Panc1 (cell line): ENCODE measurements around the gene LRRC46. TPM values are rescaled to one million over a fixed set of nuclear protein-coding genes. Genes with fewer than 3 reads are reported as not detected.

ENCODE experiments used
- ATAC-seq: fragments of 200-7000 bp; cut with Tn5 transposase; 2 replicates; pipeline ENCODE4 v1.9.1; 2020; ENCODE audit warnings: mild to moderate bottlenecking, moderate library complexity
- BruUV-seq: library from RNA; stranded (reverse); fragments of 400-500 nt; replicated peaks from 2 replicates; lab custom pipeline; 2021; lab: Mats Ljungman, UMichigan
- CTCF ChIA-PET: fragments of 300-600 bp; sonication (Branson Sonifier 250); formaldehyde crosslinking; loops from one replicate; lab custom pipeline; 2022; ENCODE audit warnings: antibody characterized with exemption; lab: Charles Lee
- POLR2A ChIA-PET: fragments of 300-600 bp; sonication (Branson Sonifier 250); formaldehyde crosslinking; loops from one replicate; lab custom pipeline; 2022; ENCODE audit warnings: antibody characterized with exemption; lab: Charles Lee
- DNase-seq: peaks from one replicate; pipeline ENCODE4 v3.0.0-alpha.2; 2010; ENCODE audit warnings: low read depth, low spot score
- H3K27ac ChIP-seq: 2 replicates; pipeline ENCODE4 v1.5.1; 2011; ENCODE audit warnings: mild to moderate bottlenecking, low read length, inconsistent platforms
- H3K27me3 ChIP-seq: fragments of 200-500 bp; sonication (Bioruptor generic); 2 replicates; pipeline ENCODE4 v1.6.0; 2014; ENCODE audit warnings: low read length, inconsistent platforms; ENCODE audit not compliant: control insufficient read depth, insufficient read depth
- H3K36me3 ChIP-seq: fragments of 200-500 bp; sonication (Bioruptor generic); 2 replicates; pipeline ENCODE4 v1.5.1; 2014; ENCODE audit warnings: inconsistent platforms, mild to moderate bottlenecking, low read length, moderate library complexity; ENCODE audit not compliant: control insufficient read depth, insufficient read depth
- H3K4me1 ChIP-seq: 2 replicates; pipeline ENCODE4 v1.5.1; 2011; ENCODE audit warnings: inconsistent platforms, mild to moderate bottlenecking, low read length, moderate library complexity; ENCODE audit not compliant: control insufficient read depth, insufficient read depth
- H3K4me3 ChIP-seq, 2 experiments: 2 replicates each; pipeline ENCODE4 v1.5.1; 2011 to 2012; ENCODE audit warnings: low read depth in 2 of 2, low read length in 2 of 2, mild to moderate bottlenecking in 2 of 2, inconsistent platforms in 1 of 2, moderate library complexity in 1 of 2
- H3K9me3 ChIP-seq: fragments of 200-500 bp; sonication (Bioruptor generic); 2 replicates; pipeline ENCODE4 v1.5.1; 2014; ENCODE audit warnings: low read depth, mild to moderate bottlenecking, inconsistent platforms, low read length, moderate library complexity; ENCODE audit not compliant: control insufficient read depth, insufficient read depth
- CTCF ChIP-seq: fragments of 450-650 bp; IDR thresholded peaks from 2 replicates; pipeline ENCODE4 v1.5.1; 2017; ENCODE audit warnings: mild to moderate bottlenecking
- POLR2AphosphoS5 ChIP-seq: IDR thresholded peaks from 2 replicates; pipeline ENCODE4 v1.6.1; 2012; ENCODE audit warnings: mild to moderate bottlenecking, low read depth, low read length, moderate library complexity
- REST ChIP-seq, 2 experiments: IDR thresholded peaks; 2 replicates each; pipeline ENCODE4 v1.6.1; 2011 to 2012; ENCODE audit warnings: low read depth in 2 of 2, control low read depth in 1 of 2, low read length in 1 of 2, mild to moderate bottlenecking in 1 of 2, moderate library complexity in 1 of 2; ENCODE audit not compliant: insufficient read depth in 1 of 2
- SIN3A ChIP-seq: IDR thresholded peaks from 2 replicates; pipeline ENCODE4 v1.6.1; 2012; ENCODE audit warnings: low read depth, mild to moderate bottlenecking, low read length, moderate library complexity, borderline replicate concordance; ENCODE audit not compliant: insufficient read depth
- TCF7L2 ChIP-seq: IDR thresholded peaks from 2 replicates; pipeline ENCODE4 v1.6.1; 2011; ENCODE audit warnings: mild to moderate bottlenecking, low read depth, low read length, inconsistent platforms
- in situ Hi-C: cut with HindIII; loops from 2 replicates; pipeline ENCODE4 v1.10.0; 2016; ENCODE audit warnings: low sequenced_read_pairs, low pct_unique_long_range_greater_than_20kb
- intact Hi-C: fragments of 100-400 bp; cut with micrococcal nuclease; formaldehyde crosslinking; loops from one replicate; pipeline ENCODE4 v1.10.0; 2022; ENCODE audit not compliant: unreplicated experiment
- total RNA-seq: library from RNA; stranded (reverse); gene quantifications from one replicate; pipeline ENCODE4 v1.2.1, GENCODE V29; 2021; ENCODE audit not compliant: unreplicated experiment

LRRC46 gene
- total RNA-seq, 1 experiment from 2014 or later: 1.9 TPM

- no peak overlapping the region for H3K4me3 ChIP-seq
- CTCF ChIA-PET: interaction anchor here (0.7 kb wide), 1 partner anchor 133 kb away, joined by 6 read pairs; no protein-coding TSS in a partner anchor
- TF ChIP-seq POLR2AphosphoS5 (no peak), CTCF (no peak), TCF7L2 (no peak), SIN3A (no peak), REST (IDR thresholded peaks at IDR 0.05; ENCODE audit: insufficient read depth in 1 of 2, low read depth in 2 of 2, low read length in 1 of 2) (no peak)
- intact Hi-C loops (no loop called here), in situ Hi-C loops (no loop called here)
- POLR2A ChIA-PET: no interaction called here
- no TSS peak for BruUV-seq
- no peak overlapping the region for H3K27ac ChIP-seq
- H3K4me1 ChIP-seq: peaks cover 6% of the 10 kb centered on the region; the same call in 1 of the 2 replicates
- H3K36me3 ChIP-seq: no peaks in the 10 kb centered on the region
- no peaks in the 10 kb centered on the region for H3K27me3 ChIP-seq
- ATAC-seq: peak; percentile 71
- H3K9me3 ChIP-seq: no peaks in the 10 kb centered on the region
- peak; percentile 52 for DNase-seq
Measured at GRCh38 chr17:47810200-47810821, 21.2 kb upstream of the LRRC46 start.

- intact Hi-C loops (no loop called here), in situ Hi-C loops (no loop called here)
- Histone ChIP-seq H3K9me3 (no peaks in the 10 kb centered on the region), H3K27ac (no peak overlapping the region), H3K36me3 (no peaks in the 10 kb centered on the region), H3K27me3 (no peaks in the 10 kb centered on the region), H3K4me3 (no peak overlapping the region), H3K4me1 (peaks cover 6% of the 10 kb centered on the region; the same call in 1 of the 2 replicates)
- ChIA-PET POLR2A (no interaction called here), CTCF (no interaction called here)
- no TSS peak for BruUV-seq
- TF ChIP-seq SIN3A: no peak
- no peak for TF ChIP-seq REST (IDR thresholded peaks at IDR 0.05; ENCODE audit: insufficient read depth in 1 of 2, low read depth in 2 of 2, low read length in 1 of 2)
- TF ChIP-seq POLR2AphosphoS5: no peak
- TF ChIP-seq TCF7L2: no peak
- no peak for TF ChIP-seq CTCF
- DNase-seq: no peak
- no peak for ATAC-seq
Measured at GRCh38 chr17:47810901-47811635, 20.4 kb upstream of the LRRC46 start.
